Measurements from ENCODE around the gene AACS. TPM values are rescaled to one million over a fixed set of nuclear protein-coding genes. Genes with fewer than 3 reads are reported as not detected.

Gene AACS
- polyA plus RNA-seq, 1 donor (not counting 4 experiments of a cell fraction or from before 2014, with no cell fraction given): 27.0 TPM

- no peak overlapping the region for H3K4me3 ChIP-seq (ENCODE audit: control insufficient read depth in 2 of 3, extremely low read depth in 1 of 3, insufficient read depth in 2 of 3, low read depth in 1 of 3, low read length in 3 of 3)
- H3K9me3 ChIP-seq (ENCODE audit: control insufficient read depth, low read depth, low read length): no peaks in the 10 kb centered on the region
- no peak for DNase-seq (ENCODE audit: low read depth, low spot score)
- TF ChIP-seq CTCF (optimal IDR thresholded peaks at IDR 0.05 in 1 of 3, IDR thresholded peaks at IDR 0.05 in 1 of 3, conservative IDR thresholded peaks at IDR 0.05 in 1 of 3; ENCODE audit: extremely low read depth in 1 of 3, insufficient read depth in 2 of 3, low read length in 3 of 3) (no peak), EZH2 (IDR thresholded peaks at IDR 0.05; ENCODE audit: low read length) (no peak)
- H3K79me2 ChIP-seq (ENCODE audit: control insufficient read depth, insufficient read depth, low read length): no peaks in the 10 kb centered on the region
- H2AFZ ChIP-seq (ENCODE audit: control insufficient read depth, low read length): no peak overlapping the region
- H3K4me2 ChIP-seq (ENCODE audit: control insufficient read depth, extremely low read depth, insufficient read depth, low read depth, low read length): no peak overlapping the region
- no peak for FAIRE-seq
- no peaks in the 10 kb centered on the region for H4K20me1 ChIP-seq (ENCODE audit: control insufficient read depth, extremely low read depth, insufficient read depth, low read length)
- no peaks in the 10 kb centered on the region for H3K27me3 ChIP-seq (ENCODE audit: control insufficient read depth, extremely low read depth, insufficient read depth, low read length)
- H3K9me1 ChIP-seq (ENCODE audit: control insufficient read depth, extremely low read depth, insufficient read depth, low read length): no peaks in the 10 kb centered on the region
- dilution Hi-C loops (cut with MboI; ENCODE audit: extremely low pct_ligation_motif_present, low sequenced_read_pairs): no loop called here
- H3K9ac ChIP-seq (ENCODE audit: control insufficient read depth, extremely low read depth, insufficient read depth, low read length): no peak overlapping the region
- no peaks in the 10 kb centered on the region for H3K36me3 ChIP-seq (ENCODE audit: control insufficient read depth in 2 of 2, extremely low read depth in 1 of 2, insufficient read depth in 2 of 2, low read length in 2 of 2)
- no peak overlapping the region for H3K27ac ChIP-seq (ENCODE audit: control insufficient read depth, insufficient read depth, low read length)
- H3K4me1 ChIP-seq (ENCODE audit: control insufficient read depth, extremely low read depth, insufficient read depth, low read length): no peaks in the 10 kb centered on the region
Measured at GRCh38 chr12:125160281-125160955, 95.2 kb downstream of the AACS start.

- H2AFZ ChIP-seq (ENCODE audit: control insufficient read depth, low read length): no peak overlapping the region
- no peak overlapping the region for H3K4me3 ChIP-seq (ENCODE audit: control insufficient read depth in 2 of 3, extremely low read depth in 1 of 3, insufficient read depth in 2 of 3, low read depth in 1 of 3, low read length in 3 of 3)
- dilution Hi-C loops (cut with MboI; ENCODE audit: extremely low pct_ligation_motif_present, low sequenced_read_pairs): no loop called here
- H3K4me2 ChIP-seq (ENCODE audit: control insufficient read depth, extremely low read depth, insufficient read depth, low read depth, low read length): no peak overlapping the region
- H3K27me3 ChIP-seq (ENCODE audit: control insufficient read depth, extremely low read depth, insufficient read depth, low read length): no peaks in the 10 kb centered on the region
- H3K79me2 ChIP-seq (ENCODE audit: control insufficient read depth, insufficient read depth, low read length): no peaks in the 10 kb centered on the region
- no peaks in the 10 kb centered on the region for H3K4me1 ChIP-seq (ENCODE audit: control insufficient read depth, extremely low read depth, insufficient read depth, low read length)
- H3K36me3 ChIP-seq (ENCODE audit: control insufficient read depth in 2 of 2, extremely low read depth in 1 of 2, insufficient read depth in 2 of 2, low read length in 2 of 2): no peaks in the 10 kb centered on the region
- no peaks in the 10 kb centered on the region for H3K9me3 ChIP-seq (ENCODE audit: control insufficient read depth, low read depth, low read length)
- DNase-seq (ENCODE audit: low read depth, low spot score) (no peak), FAIRE-seq (no peak)
- no peaks in the 10 kb centered on the region for H4K20me1 ChIP-seq (ENCODE audit: control insufficient read depth, extremely low read depth, insufficient read depth, low read length)
- no peaks in the 10 kb centered on the region for H3K9me1 ChIP-seq (ENCODE audit: control insufficient read depth, extremely low read depth, insufficient read depth, low read length)
- no peak for TF ChIP-seq CTCF (optimal IDR thresholded peaks at IDR 0.05 in 1 of 3, IDR thresholded peaks at IDR 0.05 in 1 of 3, conservative IDR thresholded peaks at IDR 0.05 in 1 of 3; ENCODE audit: extremely low read depth in 1 of 3, insufficient read depth in 2 of 3, low read length in 3 of 3)
- TF ChIP-seq EZH2 (IDR thresholded peaks at IDR 0.05; ENCODE audit: low read length): no peak
- H3K9ac ChIP-seq (ENCODE audit: control insufficient read depth, extremely low read depth, insufficient read depth, low read length): no peak overlapping the region
- H3K27ac ChIP-seq (ENCODE audit: control insufficient read depth, insufficient read depth, low read length): no peak overlapping the region
Measured at GRCh38 chr12:125161712-125162022, 96.4 kb downstream of the AACS start.
